ENCODE data around the gene KCNMA1. TPM values are rescaled to one million over a fixed set of nuclear protein-coding genes. Genes with fewer than 3 reads are reported as not detected.

KCNMA1 gene
- total RNA-seq, 2 donors from 2014 or later: 23.2 to 44.5 TPM

- TF ChIP-seq CTCF (IDR thresholded peaks at IDR 0.05): no peak
- H3K27me3 ChIP-seq: no peaks in the 10 kb centered on the region
- no peak overlapping the region for H3K9ac ChIP-seq (ENCODE audit: low read depth in 2 of 2, low read length in 2 of 2)
- intact Hi-C loops (cut with DNase I): no loop called here
- peaks cover 5% of the 10 kb centered on the region for H3K4me1 ChIP-seq
- no peaks in the 10 kb centered on the region for H3K36me3 ChIP-seq
- no peak overlapping the region for H3K27ac ChIP-seq
- H3K4me3 ChIP-seq: no peak overlapping the region
- no peak for DNase-seq
- no peaks in the 10 kb centered on the region for H3K9me3 ChIP-seq
Measured at GRCh38 chr10:77611221-77611620, 26.4 kb downstream of the KCNMA1 start.

- no peak overlapping the region for H3K4me3 ChIP-seq
- H3K9me3 ChIP-seq: no peaks in the 10 kb centered on the region
- no peaks in the 10 kb centered on the region for H3K27me3 ChIP-seq
- intact Hi-C loops (cut with DNase I): no loop called here
- H3K9ac ChIP-seq (ENCODE audit: low read depth in 2 of 2, low read length in 2 of 2): no peak overlapping the region
- H3K27ac ChIP-seq: no peak overlapping the region
- TF ChIP-seq CTCF (IDR thresholded peaks at IDR 0.05): no peak
- no peak for DNase-seq
- H3K36me3 ChIP-seq: no peaks in the 10 kb centered on the region
- peaks cover 10% of the 10 kb centered on the region for H3K4me1 ChIP-seq
Measured at GRCh38 chr10:77609781-77610272, 27.8 kb downstream of the KCNMA1 start.

GRCh38 chr10:77608281-77608680 is 29.3 kb downstream of the KCNMA1 start:
- Histone ChIP-seq H3K27me3 (no peaks in the 10 kb centered on the region), H3K36me3 (no peaks in the 10 kb centered on the region), H3K4me3 (no peak overlapping the region), H3K4me1 (peaks cover 19% of the 10 kb centered on the region), H3K9ac (ENCODE audit: low read depth in 2 of 2, low read length in 2 of 2) (no peak overlapping the region), H3K27ac (no peak overlapping the region), H3K9me3 (no peaks in the 10 kb centered on the region)
- no peak for DNase-seq
- intact Hi-C loops (cut with DNase I): no loop called here
- TF ChIP-seq CTCF (IDR thresholded peaks at IDR 0.05): no peak

GRCh38 chr10:77606751-77607150 is 30.9 kb downstream of the KCNMA1 start:
- DNase-seq: no peak
- no peaks in the 10 kb centered on the region for H3K36me3 ChIP-seq
- H3K9ac ChIP-seq (ENCODE audit: low read depth in 2 of 2, low read length in 2 of 2): no peak overlapping the region
- no peak overlapping the region for H3K4me3 ChIP-seq
- no peaks in the 10 kb centered on the region for H3K9me3 ChIP-seq
- peaks cover 24% of the 10 kb centered on the region for H3K4me1 ChIP-seq
- H3K27ac ChIP-seq: no peak overlapping the region
- no peak for TF ChIP-seq CTCF (IDR thresholded peaks at IDR 0.05)
- no peaks in the 10 kb centered on the region for H3K27me3 ChIP-seq
- intact Hi-C loops (cut with DNase I): no loop called here

GRCh38 chr10:77605466-77605865 is 32.1 kb downstream of the KCNMA1 start:
- H3K4me1 ChIP-seq: peaks cover 19% of the 10 kb centered on the region

More at GRCh38 chr10:77605466-77605865, 32.1 kb downstream of the KCNMA1 start:
- Histone ChIP-seq H3K27ac (no peak overlapping the region), H3K4me3 (no peak overlapping the region), H3K36me3 (no peaks in the 10 kb centered on the region), H3K27me3 (no peaks in the 10 kb centered on the region), H3K9ac (ENCODE audit: low read depth in 2 of 2, low read length in 2 of 2) (no peak overlapping the region), H3K9me3 (no peaks in the 10 kb centered on the region)
- TF ChIP-seq CTCF (IDR thresholded peaks at IDR 0.05): no peak
- intact Hi-C loops (cut with DNase I): no loop called here
- peak; percentile 39 for DNase-seq
